ENCODE data around the gene DOK7. TPM values are rescaled to one million over a fixed set of nuclear protein-coding genes. Genes with fewer than 3 reads are reported as not detected.

Gene DOK7
- total RNA-seq, 1 experiment from 2014 or later, result 0.26 TPM

- no peak for DNase-seq
- Mint-ChIP-seq H3K4me1 (peaks cover 9 to 10% of the 10 kb centered on the region in 2 experiments; a peak in 2 of 4 replicates), H3K27ac (no peak overlapping the region), H3K27me3 (ENCODE audit: low read depth) (peaks cover 57% of the 10 kb centered on the region), H3K9me3 (no peaks in the 10 kb centered on the region), H3K36me3 (ENCODE audit: insufficient read depth in 1 of 3, low read depth in 3 of 3) (peaks cover 0 to 5% (median 0%) of the 10 kb centered on the region in 3 experiments; a peak in 1 of 7 replicates), H3K4me3 (no peak overlapping the region)
- Histone ChIP-seq H3K79me1 (ENCODE audit: insufficient read depth, low read depth, low read length, poor library complexity, severe bottlenecking) (no peaks in the 10 kb centered on the region), H3K56ac (ENCODE audit: insufficient read length, low read depth, low read length) (no peak overlapping the region), H3T11ph (ENCODE audit: low read length) (no peak overlapping the region), H2AK5ac (ENCODE audit: insufficient read length, low read length) (no peak overlapping the region), H3K9ac (ENCODE audit: extremely low read depth, insufficient read length, low read length) (no peak overlapping the region), H2BK120ac (ENCODE audit: low read depth, low read length, poor library complexity, severe bottlenecking) (no peak overlapping the region), H2BK12ac (ENCODE audit: insufficient read length, low read depth, low read length) (no peak overlapping the region), H2BK5ac (ENCODE audit: insufficient read length, low read length) (no peak overlapping the region), H4K8ac (replicated peaks; ENCODE audit: insufficient read length, low read depth, low read length) (no peak overlapping the region), H3K27ac (ENCODE audit: insufficient read length, low read depth, low read length) (no peak overlapping the region), H3K4me1 (ENCODE audit: insufficient read depth, low read length) (no peaks in the 10 kb centered on the region), H3K27me3 (ENCODE audit: insufficient read depth, low read length) (peaks cover 2% of the 10 kb centered on the region; the same call in 1 of the 2 replicates), H4K20me1 (ENCODE audit: control insufficient read depth, insufficient read depth, insufficient read length) (no peaks in the 10 kb centered on the region), H3K18ac (ENCODE audit: insufficient read length, low read depth, low read length) (no peak overlapping the region), H2BK15ac (ENCODE audit: low read depth, low read length) (no peak overlapping the region), H3K23ac (ENCODE audit: insufficient read length, low read depth, low read length) (no peak overlapping the region), H2AFZ (ENCODE audit: low read length) (no peak overlapping the region), H3K23me2 (ENCODE audit: insufficient read length, low read depth, low read length, poor library complexity, severe bottlenecking) (no peaks in the 10 kb centered on the region), H4K5ac (ENCODE audit: insufficient read length, low read depth, low read length) (no peak overlapping the region), H3K14ac (ENCODE audit: insufficient read depth, low read length) (no peak overlapping the region), H2BK20ac (ENCODE audit: low read depth, low read length, poor library complexity, severe bottlenecking) (no peak overlapping the region), H3K79me2 (ENCODE audit: insufficient read depth, low read length) (no peaks in the 10 kb centered on the region), H3K9me3 (ENCODE audit: control insufficient read depth, low read depth, low read length) (no peaks in the 10 kb centered on the region), H3K4ac (ENCODE audit: low read depth, low read length) (no peak overlapping the region), H3K4me2 (ENCODE audit: insufficient read depth, insufficient read length, low read length) (no peak overlapping the region), H4K91ac (ENCODE audit: insufficient read length, low read depth, low read length) (no peak overlapping the region)
- no CpG with 5 or more reads among the region's 15 CpGs for WGBS (ENCODE audit: extremely low coverage, insufficient read length, low lambda C conversion rate)
- no peak for TF ChIP-seq CTCF (conservative IDR thresholded peaks at IDR 0.05)
Observed at GRCh38 chr4:3464349-3464905, 1.3 kb downstream of the DOK7 start.

All from H9 (cell line).